GM08714 (cell line): Measurements from ENCODE around the gene ING5.
"Not testable (repeated sequence)": the region's sequence is repeated elsewhere in the genome, so short reads cannot be mapped to it uniquely, and the experiment has no call there.

Source experiments
- H3K4me3 ChIP-seq: fragments of 200-500 bp; sonication (Bioruptor generic); 2 replicates; pipeline ENCODE4 v1.5.1; 2014; ENCODE audit warnings: mild to moderate bottlenecking, low read length, inconsistent platforms
- ZNF274 ChIP-seq: IDR thresholded peaks from 2 replicates; pipeline ENCODE4 v1.6.1; 2012; ENCODE audit warnings: mild to moderate bottlenecking, low read depth, low read length

Gene ING5

DNA sequence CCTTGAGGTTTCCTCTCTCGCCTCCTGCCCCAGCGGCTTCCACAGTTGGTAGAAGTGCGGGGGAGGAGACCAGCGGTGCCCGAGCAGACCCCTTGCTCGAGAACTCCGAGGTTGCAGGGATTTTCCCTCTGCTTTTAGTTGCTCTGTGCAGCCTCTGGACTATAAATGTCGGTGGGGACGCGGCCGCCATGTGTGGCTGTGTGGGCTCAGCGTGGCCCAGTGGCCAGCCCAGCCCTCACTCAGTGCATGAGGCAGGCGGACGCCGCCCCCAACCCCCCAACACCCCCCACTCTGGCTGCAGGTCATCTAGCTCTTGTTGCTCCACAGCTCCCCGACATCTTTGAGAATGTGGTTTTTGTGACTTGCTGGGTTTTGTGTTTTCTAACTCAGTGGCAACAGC lies 17.3 kb downstream of the ING5 start:
- TF ChIP-seq ZNF274 = no peak
- no peak overlapping the region for H3K4me3 ChIP-seq

DNA sequence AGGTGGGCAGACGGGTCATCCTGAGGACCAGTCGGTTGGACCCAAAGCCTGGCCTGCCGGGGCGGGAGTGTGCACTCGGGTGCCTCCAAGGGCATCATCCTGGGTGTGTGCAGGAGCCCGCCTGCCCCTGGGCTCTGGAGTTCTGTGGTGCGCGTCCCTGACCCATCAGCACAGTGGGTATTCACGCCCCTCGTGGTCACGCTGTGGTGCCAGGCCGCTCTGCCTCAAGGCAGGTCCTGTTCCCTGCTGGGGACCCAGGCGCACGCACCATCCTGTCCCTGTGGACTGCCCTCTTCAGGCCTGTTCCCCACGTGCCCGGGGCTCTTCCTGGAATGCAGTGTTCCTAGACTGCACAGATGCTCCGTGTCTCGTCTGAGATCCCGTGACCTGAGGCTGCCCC lies 18.3 kb downstream of the ING5 start:
- H3K4me3 ChIP-seq = no peak overlapping the region
- TF ChIP-seq ZNF274 = no peak

DNA sequence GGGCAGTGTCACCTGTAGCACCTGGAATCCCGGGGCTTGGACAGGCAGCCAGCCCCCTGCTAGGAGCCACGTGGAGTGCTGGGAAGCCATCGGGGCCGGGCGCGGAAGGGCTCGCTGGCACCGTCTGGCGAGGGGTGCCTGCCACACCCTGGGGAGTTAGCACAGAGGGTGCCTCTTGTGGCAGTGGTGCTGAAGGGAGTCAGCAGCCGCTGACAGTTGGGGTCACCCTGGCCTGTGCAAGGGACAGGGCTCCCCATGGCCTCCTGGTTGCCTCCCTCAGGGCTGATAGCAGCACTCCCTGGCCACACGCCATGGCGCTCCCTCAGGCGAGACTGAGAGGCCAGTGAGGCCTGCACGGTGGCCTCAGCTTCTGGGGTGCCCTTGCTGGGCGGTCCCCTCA lies 18.7 kb downstream of the ING5 start:
- H3K4me3 ChIP-seq = no peak overlapping the region
- no peak for TF ChIP-seq ZNF274

DNA sequence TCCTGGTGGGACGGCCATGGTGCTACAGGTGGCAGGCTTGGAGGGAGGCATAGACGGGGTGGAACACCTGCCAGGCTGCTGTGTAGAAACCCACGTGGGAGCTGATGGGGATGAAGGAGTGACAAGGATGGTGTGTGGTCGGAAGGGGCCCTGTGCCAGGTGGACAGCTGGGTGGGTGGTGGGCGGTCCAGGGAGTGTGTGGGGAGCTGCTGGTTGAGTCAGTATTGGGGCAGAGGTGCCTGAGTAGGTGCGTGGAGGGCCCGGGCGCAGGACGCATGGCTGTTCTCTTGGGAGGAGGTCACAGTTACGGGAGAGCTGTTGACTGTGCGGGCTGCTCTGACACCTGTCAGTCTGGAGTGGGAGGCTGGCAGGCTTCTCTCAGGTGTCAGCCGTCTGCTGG lies 20.0 kb downstream of the ING5 start:
- TF ChIP-seq ZNF274 = no peak
- H3K4me3 ChIP-seq = no peak overlapping the region

DNA sequence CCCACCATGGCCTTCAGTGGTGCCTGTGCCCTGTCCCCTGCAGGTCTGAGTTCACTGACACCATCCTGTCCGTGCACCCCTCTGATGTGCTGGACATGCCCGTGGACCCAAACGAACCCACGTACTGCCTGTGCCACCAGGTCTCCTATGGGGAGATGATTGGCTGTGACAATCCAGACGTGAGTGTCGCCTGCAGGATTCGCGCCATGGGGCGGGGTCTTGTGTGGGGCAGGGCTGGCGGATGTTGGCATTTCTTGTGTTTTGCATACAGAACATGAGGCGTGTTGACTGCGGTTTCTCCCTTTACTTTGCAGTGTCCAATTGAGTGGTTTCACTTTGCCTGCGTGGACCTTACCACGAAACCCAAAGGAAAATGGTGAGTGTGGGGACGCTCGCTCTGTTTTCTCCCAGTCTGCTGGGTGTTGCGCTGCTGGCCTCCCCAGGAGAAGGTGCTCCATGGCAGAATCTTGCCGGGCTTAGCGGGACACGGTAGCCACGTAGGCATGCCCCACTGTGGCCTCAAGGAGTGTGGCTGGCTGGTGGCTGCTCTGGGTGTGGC lies 21.1 kb downstream of the ING5 start:
- H3K4me3 ChIP-seq = no peak overlapping the region
- no peak for TF ChIP-seq ZNF274

DNA sequence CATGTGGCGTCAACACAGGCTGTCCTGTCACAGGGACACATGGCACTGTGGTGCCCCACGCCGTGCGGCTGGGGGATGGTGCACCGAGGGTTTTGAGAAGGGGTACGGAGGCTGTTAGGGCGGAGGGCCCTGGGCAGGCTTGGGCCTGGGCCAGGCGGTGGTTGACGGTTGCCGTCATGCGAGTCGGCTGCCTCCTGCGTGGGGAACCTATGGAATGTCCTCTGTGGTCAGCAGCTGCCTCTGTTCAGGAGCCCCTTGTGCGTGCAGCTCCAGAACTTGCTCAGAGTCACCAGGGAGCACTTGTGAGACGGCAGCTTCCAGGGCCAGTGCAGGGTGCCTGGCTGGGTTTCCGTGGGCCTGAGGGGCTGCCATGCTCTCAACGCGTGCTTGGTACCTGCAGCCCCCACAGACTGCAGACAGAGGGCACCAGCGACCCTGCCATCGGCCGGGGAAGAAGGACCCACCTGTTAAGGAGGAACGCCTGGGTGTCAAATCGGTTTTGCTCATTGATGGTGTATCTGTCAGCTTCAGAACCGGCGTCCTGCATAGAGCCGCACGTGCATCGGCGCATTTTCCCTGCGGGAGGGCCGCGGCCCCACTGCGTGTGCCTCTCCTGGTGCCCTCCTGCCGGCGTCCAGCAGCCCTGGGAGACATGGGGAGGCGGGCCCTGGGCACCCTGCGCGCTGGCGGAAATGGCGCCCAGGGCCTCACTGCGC lies 22.6 kb downstream of the ING5 start:
- no peak for TF ChIP-seq ZNF274
- H3K4me3 ChIP-seq = no peak overlapping the region

DNA sequence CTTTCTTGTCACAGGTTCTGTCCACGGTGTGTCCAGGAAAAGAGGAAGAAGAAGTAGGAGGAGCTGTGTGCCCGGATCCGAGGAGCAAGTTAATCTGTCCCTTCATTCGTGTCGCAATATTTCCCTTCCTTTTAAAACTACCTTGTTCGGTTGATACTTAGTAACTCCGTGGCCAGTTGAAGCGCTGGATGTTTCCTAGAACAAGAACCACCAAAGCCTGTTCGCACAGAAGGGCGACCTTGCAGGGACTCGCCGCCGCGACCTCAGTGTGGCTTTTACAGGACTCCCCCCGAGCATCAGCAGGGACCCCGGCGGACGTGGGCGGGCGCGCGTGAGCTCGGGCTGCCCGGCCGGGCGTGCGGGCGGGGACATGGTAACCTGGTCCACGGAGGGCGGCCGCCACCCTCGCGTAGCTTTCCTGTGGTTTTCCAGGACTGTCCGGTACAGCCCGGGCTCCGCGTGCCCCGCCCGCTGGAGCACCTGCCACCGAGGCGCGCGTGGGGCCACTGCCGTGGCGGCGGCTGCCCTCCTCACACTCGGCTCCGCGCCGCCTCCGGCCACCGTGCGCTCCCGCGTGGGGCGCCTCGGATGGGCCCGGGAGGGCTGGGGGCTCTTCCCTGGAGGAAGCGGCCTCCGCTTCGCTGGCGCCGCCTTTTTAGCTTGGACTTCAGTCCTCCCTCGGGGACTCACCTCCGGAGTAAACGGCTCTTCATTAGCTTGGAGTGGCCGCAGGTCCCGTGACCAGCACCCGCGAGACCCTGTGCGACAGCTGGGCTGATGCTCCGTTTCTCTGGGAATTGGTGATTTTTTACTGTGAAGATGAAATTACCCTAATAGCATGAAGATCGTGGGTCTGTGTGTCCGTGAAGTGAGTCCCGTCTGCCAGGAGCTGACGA lies 23.4 kb downstream of the ING5 start:
- TF ChIP-seq ZNF274 = no peak
- H3K4me3 ChIP-seq = no peak overlapping the region

DNA sequence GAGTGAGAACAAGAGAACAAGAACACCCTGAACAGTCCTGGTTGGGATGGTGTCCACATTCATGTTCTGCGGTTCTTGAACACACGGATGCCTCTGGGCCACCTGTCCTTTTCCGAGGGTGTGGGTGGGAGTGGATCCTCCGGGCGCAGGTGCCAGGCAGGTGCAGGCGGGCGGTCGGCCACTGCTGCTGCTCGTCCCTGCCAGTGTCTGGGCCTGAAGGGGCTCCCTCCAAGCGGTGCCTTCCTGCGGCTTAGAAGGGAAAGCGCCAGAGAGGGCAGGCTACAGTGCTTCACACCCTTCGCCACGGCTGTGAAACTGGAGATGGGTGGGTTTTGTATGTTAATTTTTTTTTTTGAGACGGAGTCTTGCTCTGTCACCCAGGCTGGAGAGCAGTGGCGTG lies 24.6 kb downstream of the ING5 start:
- TF ChIP-seq ZNF274 = no peak
- H3K4me3 ChIP-seq = no peak overlapping the region

DNA sequence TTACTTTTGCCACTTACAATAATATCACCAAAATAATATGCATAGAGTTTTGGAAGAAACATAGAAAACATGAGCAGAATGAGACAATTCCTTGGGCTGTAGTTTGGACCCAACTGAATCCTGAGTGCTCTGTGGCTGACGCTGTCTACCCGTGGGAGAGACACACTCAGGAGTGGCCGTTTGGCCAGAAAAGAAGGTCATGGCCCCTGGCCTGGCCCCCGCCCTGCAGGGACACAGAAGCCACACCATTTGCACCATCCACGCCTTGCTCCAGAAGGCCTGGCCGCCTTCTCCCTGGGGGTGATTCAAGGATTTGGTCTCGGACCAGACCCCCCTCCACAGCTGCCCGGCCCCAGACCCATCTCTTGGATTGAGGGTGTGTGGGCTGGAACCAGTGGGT lies 26.2 kb downstream of the ING5 start:
- no peak overlapping the region for H3K4me3 ChIP-seq
- no peak for TF ChIP-seq ZNF274

DNA sequence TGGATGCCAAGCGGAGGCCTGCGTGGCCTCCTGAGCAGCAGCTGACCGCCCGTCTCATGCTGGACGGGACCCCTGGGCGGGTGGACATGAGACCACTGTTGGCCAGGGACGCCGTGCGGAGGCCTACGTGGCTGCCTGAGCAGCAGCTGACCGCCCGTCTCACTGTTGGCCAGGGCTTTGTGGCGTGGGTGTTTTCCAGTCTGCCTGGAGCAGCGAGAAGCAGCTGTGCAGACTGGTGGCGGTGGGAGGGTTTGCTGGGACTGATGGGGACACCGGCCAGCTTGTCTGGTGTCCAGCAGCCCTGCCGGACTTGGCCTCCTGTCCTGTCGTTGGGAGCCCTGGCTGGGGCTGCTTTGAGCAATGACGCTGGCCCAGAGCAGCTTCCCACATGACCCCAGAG lies 26.8 kb downstream of the ING5 start:
- TF ChIP-seq ZNF274 = no peak

DNA sequence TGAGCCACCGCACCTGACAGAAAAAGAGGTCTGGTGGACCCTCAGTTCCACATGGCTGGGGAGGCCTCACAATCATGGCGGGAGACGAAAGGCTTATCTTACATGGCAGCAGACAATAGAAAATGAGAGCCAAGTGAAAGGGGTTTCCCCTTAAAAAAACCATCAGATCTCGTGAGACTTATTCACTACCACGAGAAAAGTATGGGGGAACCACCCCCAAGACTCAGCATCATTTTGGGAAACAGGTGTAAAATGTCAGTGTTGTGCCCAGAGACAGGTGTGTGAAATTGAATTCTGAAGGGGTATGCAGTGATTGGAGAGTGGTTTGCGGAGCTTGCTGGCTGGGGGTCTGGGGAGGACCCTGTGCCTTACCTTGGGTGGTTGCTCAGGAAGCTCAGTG lies 28.0 kb downstream of the ING5 start:
- no peak overlapping the region for H3K4me3 ChIP-seq
- TF ChIP-seq ZNF274 = no peak

More for the DNA sequence above, 26.8 kb downstream of the ING5 start:
- H3K4me3 ChIP-seq = no peak overlapping the region

DNA sequence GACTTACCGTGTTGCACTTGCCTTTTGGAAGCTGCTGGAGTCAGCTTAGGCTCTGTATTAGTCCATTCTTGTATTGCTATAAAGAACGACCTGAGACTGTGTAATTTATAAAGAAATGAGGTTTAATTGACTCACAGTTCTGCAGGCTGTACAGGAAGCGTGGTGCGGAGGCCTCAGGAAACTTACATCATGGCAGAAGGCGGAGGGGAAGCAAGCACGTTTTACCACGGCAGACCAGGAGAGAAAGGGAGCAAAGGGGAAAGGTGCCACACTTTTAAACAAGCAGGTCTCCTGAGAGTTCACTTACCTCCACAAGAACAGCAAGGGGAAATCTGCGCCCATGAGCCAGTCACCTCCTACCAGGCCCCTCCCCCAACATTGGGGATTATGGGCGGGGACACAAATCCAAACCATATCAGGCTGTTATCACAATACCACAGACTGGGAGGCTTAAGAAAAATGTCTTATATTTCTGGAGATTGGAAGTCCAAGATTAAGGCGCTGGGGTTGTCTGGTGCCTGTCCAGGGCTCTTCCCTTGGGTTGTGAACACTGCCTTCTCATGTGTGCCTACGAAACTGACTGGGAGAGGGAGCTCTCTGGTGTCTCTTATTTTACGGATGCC lies 28.9 kb downstream of the ING5 start:
- no peak overlapping the region for H3K4me3 ChIP-seq
- TF ChIP-seq ZNF274 = no peak

DNA sequence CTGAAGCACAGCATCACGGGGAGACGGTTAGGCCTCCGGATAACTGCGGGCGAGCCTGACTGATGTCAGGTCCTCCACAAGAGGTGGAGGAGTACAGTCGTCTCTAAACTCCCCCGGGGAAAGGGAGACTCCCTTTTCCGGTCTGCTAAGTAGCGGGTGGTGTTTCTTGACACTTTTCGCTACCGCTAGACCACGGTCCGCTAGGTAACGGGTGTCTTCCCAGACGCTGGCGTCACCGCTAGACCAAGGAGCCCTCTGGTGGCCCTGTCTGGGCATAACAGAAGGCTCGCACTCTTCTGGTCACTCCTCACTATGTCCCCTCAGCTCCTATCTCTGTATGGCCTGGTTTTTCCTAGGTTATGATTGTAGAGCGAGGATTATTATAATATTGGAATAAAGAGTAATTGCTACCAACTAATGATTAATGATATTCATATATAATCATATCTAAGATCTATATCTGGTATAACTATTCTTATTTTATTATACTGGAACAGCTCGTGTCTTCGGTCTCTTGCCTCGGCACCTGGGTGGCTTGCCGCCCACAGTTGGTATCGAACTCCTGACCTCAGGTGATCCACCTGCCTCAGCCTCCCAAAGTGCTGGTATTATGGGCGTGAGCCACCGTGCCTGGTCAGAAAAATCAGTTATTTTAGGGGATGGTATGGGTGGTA lies 30.8 kb downstream of the ING5 start:
- not testable (repeated sequence) for H3K4me3 ChIP-seq

DNA sequence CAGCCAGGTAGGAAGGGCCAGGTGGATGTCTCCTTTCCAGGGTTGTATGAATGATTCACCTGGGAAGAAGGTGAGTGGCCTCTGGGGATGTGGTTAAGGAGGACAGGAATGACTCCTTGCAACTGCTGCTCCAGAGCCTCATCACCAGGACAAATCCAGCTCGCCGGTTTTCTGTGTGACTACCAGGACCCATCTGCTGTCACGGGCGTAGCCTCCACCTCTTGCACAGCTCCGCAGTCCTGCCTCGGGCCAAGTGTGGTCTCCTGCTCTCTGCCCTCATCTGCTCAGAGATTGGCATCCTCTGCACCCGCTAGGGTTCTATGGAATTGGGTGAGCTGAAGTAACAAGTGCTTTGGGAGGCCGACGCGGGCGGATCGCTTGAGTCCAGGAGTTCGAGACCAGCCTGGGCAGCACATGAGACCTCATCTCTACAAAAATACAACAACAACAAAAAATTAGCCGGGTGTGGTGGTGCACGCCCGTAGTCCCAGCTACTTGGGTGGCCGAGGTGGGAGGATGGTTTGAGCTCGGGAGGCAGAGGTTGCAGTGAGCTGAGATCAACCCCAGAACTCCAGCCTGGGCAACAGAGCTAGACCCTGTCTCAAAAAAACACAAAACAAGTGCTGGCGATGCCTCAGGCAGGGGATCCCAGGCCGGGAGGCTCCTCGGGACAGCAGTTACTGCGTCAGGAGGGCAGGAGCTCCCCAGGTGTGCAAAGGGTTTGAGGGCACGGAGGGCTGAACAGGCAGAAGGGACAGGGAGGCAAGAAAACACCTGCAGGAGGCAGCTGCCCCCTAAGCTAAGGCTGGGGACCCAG lies 31.8 kb downstream of the ING5 start:
- TF ChIP-seq ZNF274 = no peak
- H3K4me3 ChIP-seq = peak overlapping the region; percentile 31; the same call in 1 of the 2 replicates
